Measurements from ENCODE around the gene ASIC2.

DNA sequence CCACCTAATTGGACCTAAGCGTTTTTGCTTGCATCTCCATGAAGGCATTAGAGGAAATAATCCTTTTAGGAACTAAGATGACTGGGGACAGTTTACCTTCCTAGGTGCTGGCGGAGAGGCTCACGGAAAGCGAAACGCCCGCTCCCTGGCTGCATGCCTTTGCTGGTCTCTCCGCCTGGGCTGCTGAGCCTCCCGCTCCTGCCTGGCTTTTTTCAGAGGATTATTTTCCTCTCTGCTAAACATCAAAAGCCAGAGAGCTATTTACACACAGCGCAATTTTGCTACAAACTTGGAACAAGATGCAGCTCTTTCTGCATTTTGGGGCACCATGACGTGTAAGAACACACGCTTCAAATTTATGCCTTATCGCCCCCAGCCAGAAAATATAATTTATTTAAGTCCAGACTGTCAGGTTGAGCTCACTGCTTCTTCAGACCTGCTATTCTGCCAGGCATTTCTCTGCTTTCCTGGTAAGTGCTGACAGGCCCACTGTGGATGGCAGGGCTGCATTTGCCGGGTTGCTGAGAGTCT, 177.0 kb downstream of the ASIC2 start:
- TF ChIP-seq POLR2A (IDR thresholded peaks at IDR 0.05; ENCODE audit: low read length) (no peak), GATA1 (IDR thresholded peaks at IDR 0.05; ENCODE audit: low read depth, low read length) (no peak)

Measured in erythroblast (primary cell).